ENCODE measurements around the gene ATP6V1G3.
"Not testable (repeated sequence)": the region's sequence is repeated elsewhere in the genome, so short reads cannot be mapped to it uniquely, and the experiment has no call there.

The ATP6V1G3 gene

DNA sequence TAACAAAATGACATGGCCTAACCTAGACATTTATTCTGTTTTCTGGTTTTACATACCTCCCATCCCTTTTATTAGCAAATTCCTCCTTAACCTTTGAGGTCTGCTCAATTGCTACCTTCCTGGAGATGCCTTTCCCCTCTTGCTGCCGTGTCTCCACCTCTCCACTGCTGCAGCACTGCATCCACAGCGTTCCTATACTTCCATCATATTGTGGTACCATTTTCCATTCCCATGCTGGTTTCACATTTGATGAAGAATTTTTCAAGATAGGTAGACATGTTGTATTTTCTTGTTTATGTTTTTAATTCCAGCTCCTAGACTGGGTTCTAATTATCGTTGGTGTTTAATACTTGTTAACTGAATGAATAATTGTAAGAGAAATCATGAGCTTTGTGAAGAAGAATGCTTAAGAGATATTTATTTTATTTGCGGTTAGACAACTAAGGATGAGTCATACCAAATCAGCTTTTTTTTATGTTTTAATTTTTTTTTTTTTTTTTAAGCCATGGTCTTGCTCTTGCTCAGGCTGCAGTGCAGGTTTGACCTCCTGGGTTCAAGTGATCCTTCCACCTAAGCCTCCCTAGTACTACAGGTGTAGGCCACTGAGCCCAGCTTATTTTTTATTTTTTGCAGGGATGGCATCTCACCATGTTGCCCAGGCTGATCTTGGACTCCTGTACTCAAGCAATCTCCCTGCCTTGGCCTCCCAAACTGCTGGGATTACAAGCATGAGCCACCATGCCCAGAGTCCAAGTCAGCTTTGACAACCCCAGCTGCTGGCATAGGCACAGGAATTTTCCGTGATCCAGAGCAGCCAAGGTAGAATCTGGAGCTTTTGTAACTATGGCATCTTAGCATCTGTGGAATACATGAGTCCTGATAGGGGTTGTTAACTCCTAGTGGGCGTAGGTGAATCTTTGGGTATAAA, 44.0 kb downstream of the ATP6V1G3 start:
- peak; percentile 60 for DNase-seq (ENCODE audit: low read depth)

GRCh38 chr1:198495631-198496030, 44.8 kb downstream of the ATP6V1G3 start:
- no peak for DNase-seq (ENCODE audit: low read depth)

DNA sequence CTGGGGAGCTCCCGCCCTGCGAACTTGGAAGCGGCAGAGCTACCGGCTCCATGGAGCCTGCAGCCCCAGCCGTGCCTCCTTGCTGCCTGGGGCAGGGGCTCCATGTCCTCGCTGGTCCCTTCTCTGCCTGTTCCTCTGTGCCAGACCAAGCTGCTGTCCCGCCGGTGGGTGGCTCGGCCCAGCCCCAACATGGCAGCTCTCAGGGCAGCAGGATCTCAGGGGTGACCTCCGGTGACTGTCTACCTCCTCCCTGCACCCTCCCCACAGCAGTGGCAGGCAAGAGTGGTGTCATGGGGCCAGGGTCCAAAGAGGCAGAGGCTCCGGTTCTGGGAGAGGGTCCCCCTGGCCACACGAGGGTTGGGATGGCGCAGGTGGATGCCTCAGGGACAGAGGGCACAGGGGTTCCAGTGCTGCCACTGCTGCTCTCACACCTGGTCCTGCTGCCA, 45.8 kb downstream of the ATP6V1G3 start:
- no peak for DNase-seq (ENCODE audit: low read depth)

DNA sequence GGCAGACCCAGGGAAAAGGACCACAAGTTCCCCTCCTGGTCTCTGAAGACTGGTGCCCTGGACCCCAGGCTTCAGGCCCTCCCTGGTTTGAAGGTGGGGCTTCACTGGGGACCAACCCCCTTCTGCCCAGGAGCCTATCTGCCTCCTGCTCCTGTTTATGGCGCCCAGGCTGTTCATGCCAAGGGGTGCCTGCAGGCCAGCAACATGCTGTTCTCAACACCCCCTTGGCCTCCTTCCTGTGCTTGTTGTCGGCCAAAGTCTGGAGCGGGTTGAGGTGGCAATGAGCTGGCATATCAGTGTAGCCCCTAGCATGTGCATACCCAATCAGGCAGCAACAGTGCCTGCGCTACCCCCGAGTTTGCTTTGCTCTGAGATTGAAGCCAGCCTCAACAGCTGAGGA, 46.3 kb downstream of the ATP6V1G3 start:
- DNase-seq (ENCODE audit: low read depth): no peak

DNA sequence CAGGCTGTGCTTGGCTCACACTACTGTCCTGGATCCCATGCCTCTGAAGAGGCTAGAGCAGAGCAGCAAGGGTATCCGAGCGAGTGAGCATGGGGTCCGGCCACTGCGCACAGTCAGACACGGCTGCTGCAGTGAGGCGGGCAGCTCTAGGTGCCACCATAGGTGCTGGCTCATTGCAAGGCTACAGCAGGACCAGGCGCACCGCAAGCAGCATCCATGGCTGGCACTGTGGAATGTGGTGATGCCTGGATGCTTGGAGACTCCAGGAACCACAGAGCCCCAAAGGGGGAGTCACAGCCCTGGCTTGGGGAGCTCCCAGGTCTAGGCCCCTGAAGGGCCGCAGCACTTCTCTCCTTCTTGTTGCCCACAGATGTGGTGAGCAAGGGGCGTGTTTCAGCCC, 47.2 kb downstream of the ATP6V1G3 start:
- no peak for DNase-seq (ENCODE audit: low read depth)

DNA sequence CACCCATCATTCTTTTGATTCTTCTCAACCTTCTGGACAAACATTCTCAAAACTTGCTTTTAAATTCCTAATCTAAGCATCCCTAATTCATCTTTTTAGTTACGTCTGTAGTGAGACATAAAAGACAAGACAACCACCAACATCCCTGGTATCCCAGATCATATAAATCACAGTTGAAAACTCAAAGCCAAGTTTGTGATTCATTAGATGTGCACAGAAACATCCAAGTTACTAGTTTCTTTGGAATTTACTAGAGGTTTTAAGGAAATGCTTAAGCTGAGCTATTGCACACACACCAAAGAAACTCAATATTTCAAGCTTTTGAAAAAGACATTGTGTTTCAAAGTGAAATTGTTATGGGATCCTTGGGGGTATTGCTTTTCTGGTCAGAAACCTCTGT, 47.6 kb downstream of the ATP6V1G3 start:
- peak; percentile 84 for DNase-seq (ENCODE audit: low read depth)

DNA sequence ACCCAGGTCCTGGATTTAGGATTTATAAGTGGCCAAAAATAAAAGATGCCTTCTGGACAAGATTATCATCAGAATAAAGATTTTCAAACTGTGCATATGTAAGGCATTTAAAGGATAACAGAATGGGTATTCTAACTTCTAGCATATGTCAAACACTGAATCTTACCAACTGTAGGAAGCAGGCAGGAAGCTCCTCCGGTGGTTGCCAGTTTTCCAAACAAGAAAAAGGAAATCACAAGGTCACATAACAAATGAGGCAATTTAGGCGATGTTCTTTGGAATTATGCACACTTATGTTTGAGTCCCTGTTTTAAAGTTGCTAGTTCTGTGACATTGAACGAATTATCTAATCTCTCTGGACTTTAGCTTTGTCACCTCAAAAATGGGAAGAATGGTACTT, 48.9 kb downstream of the ATP6V1G3 start:
- no peak for DNase-seq (ENCODE audit: low read depth)

DNA sequence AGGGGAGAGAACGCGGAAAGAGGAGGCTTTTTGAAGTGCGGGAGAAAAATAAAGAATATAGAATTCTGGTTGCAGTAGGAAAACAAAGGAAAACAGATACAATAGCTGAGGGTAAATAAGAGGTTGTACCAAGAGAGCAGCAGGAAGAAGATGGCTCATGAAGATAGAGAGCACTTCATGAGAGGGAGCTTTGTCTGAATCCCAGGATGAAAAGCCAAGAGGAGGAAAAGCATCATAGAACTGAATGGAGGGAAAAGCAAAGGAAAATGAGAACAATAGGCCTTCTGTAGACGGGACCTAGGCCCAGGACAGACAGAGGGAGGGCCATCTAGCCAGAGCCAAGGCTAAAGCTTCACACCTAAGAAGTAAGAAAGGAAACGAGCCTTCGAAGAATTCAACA, 49.5 kb downstream of the ATP6V1G3 start:
- no peak for DNase-seq (ENCODE audit: low read depth)

- DNase-seq (ENCODE audit: low read depth): no peak
Measured at GRCh38 chr1:198490224-198490623, 50.3 kb downstream of the ATP6V1G3 start.

DNA sequence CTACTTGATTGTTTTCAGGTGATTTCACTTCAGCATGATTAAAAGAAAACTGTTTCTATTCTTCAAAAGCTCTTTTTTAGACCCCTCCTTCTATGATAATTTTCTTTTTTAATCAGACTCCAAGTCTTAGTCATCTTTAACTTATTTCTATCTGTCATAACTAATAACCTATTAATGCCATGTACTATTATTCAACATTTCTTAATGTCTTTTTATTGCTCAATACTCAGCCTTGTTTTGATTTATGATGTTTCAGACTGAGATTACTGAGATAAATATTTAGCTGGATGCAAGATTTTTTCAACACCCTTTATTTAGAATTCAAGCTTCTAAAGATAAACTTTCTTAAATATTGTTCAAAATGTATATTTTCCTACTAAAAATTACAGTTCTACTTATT, 53.6 kb downstream of the ATP6V1G3 start:
- DNase-seq (ENCODE audit: low read depth): no peak

DNA sequence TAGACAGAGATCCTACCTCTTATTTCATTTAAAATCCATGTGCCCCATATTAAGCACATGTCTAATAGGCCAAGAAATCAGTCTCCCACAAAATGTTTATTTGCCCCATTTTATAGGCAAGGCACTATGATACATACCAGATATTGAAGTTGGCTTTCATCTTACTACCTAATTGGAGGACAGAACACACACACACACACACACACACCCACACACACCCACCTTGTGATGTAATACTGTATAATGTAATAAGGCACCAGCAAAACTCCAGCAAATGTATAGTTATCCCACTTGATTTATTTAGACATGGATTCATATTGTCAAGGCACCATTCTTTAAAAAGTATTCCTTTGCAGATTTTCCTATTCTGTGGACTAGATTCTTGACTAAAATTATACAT, 56.8 kb downstream of the ATP6V1G3 start:
- no peak for DNase-seq (ENCODE audit: low read depth)

DNA sequence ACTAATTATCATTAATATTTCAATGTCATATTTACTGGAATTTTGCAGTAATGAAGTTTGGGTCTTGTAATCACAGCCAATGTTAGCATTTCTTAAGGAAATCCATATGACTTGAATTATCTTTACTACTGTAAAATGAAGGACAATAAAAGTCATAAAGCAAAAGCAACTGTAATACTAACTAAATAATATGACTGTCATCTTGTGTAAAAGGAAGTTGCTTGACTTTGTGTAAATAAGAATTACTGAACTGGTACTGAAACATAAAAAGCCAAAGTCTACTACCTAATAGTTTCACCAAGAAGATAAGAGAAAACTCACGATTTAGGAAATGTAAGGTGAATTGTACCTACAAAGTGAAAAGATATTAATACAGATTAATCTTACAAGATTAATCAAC, 57.5 kb downstream of the ATP6V1G3 start:
- DNase-seq (ENCODE audit: low read depth): no peak

- no peak for DNase-seq (ENCODE audit: low read depth)
Measured at GRCh38 chr1:198481661-198482060, 58.8 kb downstream of the ATP6V1G3 start.

GRCh38 chr1:198480876-198481275, 59.6 kb downstream of the ATP6V1G3 start:
- no peak for DNase-seq (ENCODE audit: low read depth)

GRCh38 chr1:198477354-198477753, 63.1 kb downstream of the ATP6V1G3 start:
- not testable (repeated sequence) for DNase-seq (ENCODE audit: low read depth)
